GM19043 (cell line): Measurements from ENCODE around the gene MPI.
"Not testable (repeated sequence)": the region's sequence is repeated elsewhere in the genome, so short reads cannot be mapped to it uniquely, and the experiment has no call there.

Source experiments
- ATAC-seq: cut with Tn5 transposase; IDR thresholded peaks from one replicate; pipeline ENCODE4 v1.9.1; 2021; ENCODE audit warnings: low read depth; ENCODE audit not compliant: unreplicated experiment

MPI gene

DNA sequence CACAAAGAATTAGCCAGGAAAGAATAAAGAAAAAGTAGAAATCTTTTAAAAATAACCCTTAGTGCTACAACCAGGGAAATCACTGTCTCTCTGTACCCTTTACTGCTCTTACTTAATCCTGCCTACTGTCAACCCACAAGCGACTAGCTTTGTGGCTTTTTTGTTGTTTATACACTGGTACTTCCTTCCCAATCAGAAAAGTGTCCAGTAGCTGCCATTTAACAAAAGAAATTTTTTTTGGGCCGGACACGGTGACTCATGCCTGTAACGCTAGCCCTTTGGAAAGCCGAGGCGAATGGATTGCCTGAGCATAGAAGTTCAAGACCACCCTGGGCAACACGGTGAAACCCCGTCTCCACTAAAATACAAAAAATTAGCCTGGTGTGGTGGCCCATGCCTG, 30.6 kb downstream of the MPI start:
- no peak for ATAC-seq

DNA sequence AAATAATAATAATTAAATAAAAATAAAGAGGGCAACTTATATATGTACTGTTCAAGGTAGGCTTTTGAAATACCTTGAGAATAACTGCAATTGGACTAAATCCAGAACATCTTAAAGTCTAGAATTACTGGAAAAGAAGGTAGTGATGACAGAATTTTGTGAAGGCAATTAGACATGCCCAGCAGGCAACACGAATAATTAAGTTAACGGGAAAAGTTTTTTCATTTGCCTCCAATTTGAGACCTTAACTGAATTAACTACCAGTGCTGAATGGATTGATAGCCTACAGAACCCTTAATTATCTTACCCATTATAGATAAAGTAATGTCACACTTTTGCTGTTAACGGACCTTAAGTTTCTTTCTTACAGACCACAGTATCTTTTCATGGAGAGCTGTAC, 34.7 kb downstream of the MPI start:
- no peak for ATAC-seq

DNA sequence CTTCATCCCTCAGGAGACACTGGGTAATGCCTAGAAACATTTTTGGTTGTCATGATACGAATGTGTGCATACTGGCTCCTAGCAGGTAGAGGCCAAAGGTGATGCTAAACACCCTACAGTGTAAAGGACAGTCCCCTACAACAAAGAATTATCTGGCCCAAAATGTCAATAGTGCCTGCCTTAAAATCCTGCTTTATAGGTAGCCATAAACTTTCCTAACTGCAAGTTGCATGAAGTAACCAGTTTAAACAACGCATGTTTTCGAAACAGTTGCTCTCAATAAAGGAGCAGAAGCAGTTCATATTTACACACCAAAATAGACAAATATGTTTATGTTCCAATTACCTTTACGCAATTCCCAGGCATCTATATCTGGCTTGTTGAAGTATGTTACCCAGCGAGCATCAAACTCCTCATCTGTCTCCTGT, 38.9 kb downstream of the MPI start:
- no peak for ATAC-seq

DNA sequence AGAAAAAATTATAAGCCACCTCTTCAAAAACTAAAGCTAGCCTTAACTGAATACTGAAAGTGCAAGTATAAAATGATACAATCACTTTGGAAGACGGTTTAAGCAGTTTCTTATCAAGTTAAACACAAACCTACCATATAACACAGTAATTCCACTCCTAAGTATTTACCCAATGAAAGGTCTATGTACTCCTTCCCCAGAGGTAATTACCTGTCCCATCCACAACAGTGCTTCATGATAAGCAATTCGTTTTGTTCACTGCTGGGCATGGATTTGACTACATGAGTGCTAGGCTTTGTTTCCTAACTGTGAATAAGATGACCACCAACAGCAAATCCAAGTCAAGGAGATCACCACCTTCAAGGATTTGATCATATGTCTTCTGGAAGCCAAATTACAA, 43.7 kb downstream of the MPI start:
- ATAC-seq, result no peak

DNA sequence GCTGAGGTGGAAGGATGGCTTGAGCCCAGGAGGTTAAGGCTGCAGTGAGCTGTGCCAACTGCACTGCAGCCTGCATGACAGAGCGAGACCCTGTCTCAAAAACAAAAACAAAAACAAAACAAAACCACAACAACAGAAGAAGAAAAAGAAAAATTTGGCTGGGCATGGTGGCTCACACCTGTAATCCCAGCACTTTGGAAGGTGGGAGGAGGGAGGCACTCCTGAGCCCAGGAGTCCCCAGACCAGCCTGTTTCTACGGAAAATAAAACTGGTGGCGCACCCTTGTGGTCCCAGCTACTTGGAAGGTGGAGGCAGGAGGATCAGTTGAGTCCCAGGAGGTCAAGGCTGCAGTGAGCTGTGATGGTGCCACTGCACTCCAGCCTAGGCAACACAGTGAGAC, 45.4 kb downstream of the MPI start:
- ATAC-seq, result not testable (repeated sequence)

DNA sequence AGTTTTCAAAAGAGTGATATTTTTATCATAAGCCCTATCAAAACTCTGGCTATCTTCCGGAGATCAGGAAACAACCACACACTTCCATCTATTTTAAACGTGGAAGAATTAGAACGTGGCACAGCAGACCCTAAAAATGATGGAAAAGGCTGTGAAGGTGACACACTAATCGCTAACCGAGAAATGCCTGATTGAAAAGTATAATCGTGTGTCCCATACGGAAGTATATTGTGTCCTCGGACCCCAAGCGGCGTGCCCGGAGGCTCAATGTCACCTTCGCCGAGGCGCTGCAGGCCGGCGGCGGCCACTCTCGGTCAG, 47.4 kb downstream of the MPI start:
- ATAC-seq, result no peak

DNA sequence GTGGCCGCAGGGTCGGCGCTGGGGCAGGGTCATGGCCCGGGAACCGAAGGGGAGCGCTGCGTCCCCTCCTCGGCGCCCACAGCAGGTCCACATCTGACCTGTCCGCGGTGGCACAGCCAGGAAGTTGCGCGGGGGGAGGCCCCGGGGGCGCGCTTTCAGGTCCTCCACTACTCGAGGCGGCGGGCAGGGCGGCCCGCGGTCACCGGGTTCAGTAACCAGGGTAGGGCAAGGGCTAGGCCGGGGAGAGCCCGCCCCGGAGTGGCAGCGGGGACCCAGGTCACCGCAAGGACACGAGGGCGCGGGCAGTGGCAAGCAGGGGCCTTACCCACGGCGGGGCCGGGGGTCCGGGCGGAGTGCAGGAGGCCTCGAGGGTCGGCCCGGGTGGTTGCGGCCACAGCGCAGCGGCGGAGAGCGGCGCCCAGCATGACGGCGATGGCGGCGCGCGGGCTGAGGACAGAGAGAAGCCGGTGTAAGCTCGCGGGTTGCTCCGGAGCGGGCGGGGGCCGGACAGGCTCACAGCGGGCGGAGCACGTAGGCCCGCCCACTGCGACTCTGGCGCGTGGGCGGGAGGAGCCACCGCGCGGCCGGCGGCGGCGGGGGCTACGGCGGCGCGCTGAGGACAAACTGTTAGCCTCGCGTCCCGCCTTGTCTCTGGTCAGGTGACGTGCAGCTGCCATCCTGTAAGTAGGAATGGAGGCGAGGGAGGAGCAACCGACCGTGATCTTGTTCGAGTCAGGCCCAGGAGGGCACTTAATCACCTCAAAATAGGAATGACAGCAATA, 47.9 kb downstream of the MPI start, which contains the start of gene COX5A:
Gene COX5A, minus strand, starts transcription at position 484 of the 782 bp plus-strand sequence. Its CDS starts 59 bp downstream, at position 425.
- peak; percentile 87 for ATAC-seq

DNA sequence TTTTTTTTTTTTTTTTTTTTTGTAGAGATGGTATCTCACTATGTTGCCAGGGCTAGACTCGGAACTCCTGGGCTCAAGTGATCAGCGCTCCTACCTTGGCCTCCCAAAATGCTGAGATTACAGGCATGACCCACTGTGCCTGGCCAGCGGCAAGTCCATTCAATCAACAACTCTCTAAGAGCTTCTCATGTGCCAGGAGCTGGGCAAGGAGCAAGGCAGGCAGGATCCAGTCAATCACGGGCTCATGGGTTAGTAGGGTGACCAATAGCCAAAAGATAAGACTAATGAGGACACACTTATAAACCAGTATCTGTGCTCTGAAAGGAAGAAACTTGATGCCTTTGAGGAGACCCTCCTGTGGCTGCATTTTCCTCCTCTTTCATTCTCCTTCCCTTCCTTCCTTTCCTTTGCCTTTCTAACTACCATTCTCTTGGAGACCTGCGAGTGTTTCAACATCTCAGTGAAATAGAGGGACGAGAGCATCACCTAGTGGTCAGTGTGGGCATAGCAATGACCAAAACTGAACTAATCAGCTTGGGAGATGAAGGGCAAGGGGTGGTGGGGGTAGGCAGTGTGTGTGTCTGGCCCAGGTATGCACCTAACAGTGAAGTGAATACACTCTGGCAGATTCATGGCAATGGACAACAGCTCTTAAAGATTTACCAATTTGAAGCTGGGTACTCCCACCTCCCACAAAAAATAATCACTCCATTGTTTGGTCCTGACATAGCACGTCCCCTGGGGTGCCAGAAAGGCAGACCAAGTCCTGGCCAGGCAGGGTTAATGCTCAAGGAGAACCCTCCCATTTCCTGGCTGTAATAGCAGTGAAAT, 60.5 kb downstream of the MPI start:
- ATAC-seq, result no peak

DNA sequence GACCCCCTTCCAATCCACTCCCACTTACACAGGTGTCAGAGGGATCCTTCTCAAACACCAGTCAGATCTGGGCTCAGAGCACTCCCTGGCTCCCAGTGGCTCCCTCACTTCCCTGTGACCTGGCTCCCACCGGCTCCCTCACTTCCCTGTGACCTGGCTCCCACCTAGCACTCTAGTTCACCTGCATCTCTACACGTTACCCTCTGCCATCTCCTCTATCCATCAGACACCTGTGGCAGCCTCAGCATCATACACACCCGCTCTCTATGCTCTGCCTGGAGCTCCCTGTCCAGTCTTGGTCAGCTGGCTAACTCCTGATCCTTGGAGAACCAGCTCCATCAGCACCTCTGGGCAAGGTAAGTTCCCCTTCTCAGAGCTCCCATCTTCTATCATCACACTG, 61.2 kb downstream of the MPI start:
- ATAC-seq, result no peak
